B cell (primary cell): ENCODE measurements around the gene NAIF1. TPM values are rescaled to one million over a fixed set of nuclear protein-coding genes. Genes with fewer than 3 reads are reported as not detected.

Source experiments
- ATAC-seq: fragments of 200-7000 bp; cut with Tn5 transposase; one replicate; pipeline ENCODE4 v1.10.0; 2021; ENCODE audit warnings: low read depth, mild to moderate bottlenecking, moderate number of reproducible peaks, moderate library complexity
- CTCF ChIA-PET: fragments of 350-600 bp; sonication (Branson Sonifier 250); formaldehyde crosslinking; loops from one replicate; lab custom pipeline; 2021; ENCODE audit warnings: antibody characterized with exemption, inconsistent platforms; lab: Charles Lee
- POLR2A ChIA-PET: fragments of 350-600 bp; sonication (Branson Sonifier 250); formaldehyde crosslinking; loops from one replicate; lab custom pipeline; 2021; ENCODE audit warnings: antibody characterized with exemption; lab: Charles Lee
- DNase-seq: peaks from one replicate; pipeline ENCODE4 v3.0.0; 2013
- H2AFZ ChIP-seq: 2 replicates; pipeline ENCODE4 v1.6.1; 2012; ENCODE audit warnings: mild to moderate bottlenecking, low read depth, low read length; ENCODE audit not compliant: insufficient read depth, poor library complexity, severe bottlenecking
- H3K27ac ChIP-seq, 2 donors: 1 replicate in 1 of 2; 2 replicates in 1 of 2; pipeline ENCODE4 v1.5.1; 2012 to 2013; ENCODE audit warnings: low read length in 2 of 2, mild to moderate bottlenecking in 2 of 2, moderate library complexity in 1 of 2
- H3K27me3 ChIP-seq, 4 experiments: fragments of 200-600 bp in 1 of 4; sonication (generic) in 1 of 4; replicated peaks in 1 of 4; 1 replicate in 2 of 4; 2 replicates in 2 of 4; pipeline versions ENCODE4 v1.6.1 to v1.7.0; 2013 to 2016; ENCODE audit warnings: low read length in 3 of 4, mild to moderate bottlenecking in 2 of 4, mixed read lengths in 1 of 4, moderate library complexity in 1 of 4; ENCODE audit not compliant: insufficient read depth in 4 of 4, control insufficient read depth in 3 of 4; ENCODE audit errors: control extremely low read depth in 1 of 4
- H3K36me3 ChIP-seq, 2 experiments: replicated peaks in 1 of 2; 1 replicate in 1 of 2; 2 replicates in 1 of 2; pipeline versions ENCODE4 v1.6.1 to v1.7.1; 2013; ENCODE audit warnings: low read length in 1 of 2; ENCODE audit not compliant: insufficient read depth in 2 of 2, control insufficient read depth in 1 of 2; ENCODE audit errors: control extremely low read depth in 1 of 2, extremely low read depth in 1 of 2
- H3K4me1 ChIP-seq, 2 donors: fragments of 200-600 bp in 1 of 2; sonication (generic) in 1 of 2; 1 replicate in 1 of 2; 2 replicates in 1 of 2; pipeline versions ENCODE4 v1.5.1 to v1.6.1; 2013 to 2017; ENCODE audit warnings: low read length in 2 of 2; ENCODE audit not compliant: control insufficient read depth in 2 of 2, insufficient read depth in 2 of 2
- H3K4me2 ChIP-seq: replicated peaks from 2 replicates; pipeline ENCODE3; 2012; ENCODE audit warnings: mild to moderate bottlenecking, low read depth, low read length; ENCODE audit not compliant: poor library complexity, severe bottlenecking
- H3K4me3 ChIP-seq, 5 experiments: fragments of 200-600 bp in 1 of 5; sonication (generic) in 1 of 5; 1 replicate in 3 of 5; 2 replicates in 2 of 5; pipeline versions ENCODE4 v1.5.1 to v1.7.0; 2011 to 2016; ENCODE audit warnings: low read length in 4 of 5, mild to moderate bottlenecking in 4 of 5, low read depth in 2 of 5, control low read depth in 1 of 5, moderate library complexity in 1 of 5; ENCODE audit not compliant: insufficient read depth in 1 of 5; ENCODE audit errors: control extremely low read depth in 1 of 5, extremely low read depth in 1 of 5
- H3K79me2 ChIP-seq: fragments of 200-600 bp; sonication (generic); one replicate; pipeline ENCODE4 v1.6.0; 2016; ENCODE audit warnings: low read length; ENCODE audit not compliant: control insufficient read depth, insufficient read depth
- H3K9ac ChIP-seq: fragments of 200-600 bp; sonication (generic); 2 replicates; pipeline ENCODE4 v1.6.1; 2017; ENCODE audit warnings: mild to moderate bottlenecking, low read length, moderate library complexity
- H3K9me3 ChIP-seq, 3 donors: one replicate each; pipeline versions ENCODE4 v1.6.1 to v1.7.1; 2013; ENCODE audit warnings: low read length in 2 of 3; ENCODE audit not compliant: control insufficient read depth in 2 of 3, insufficient read depth in 1 of 3; ENCODE audit errors: control extremely low read depth in 1 of 3
- H4K20me1 ChIP-seq: 2 replicates; pipeline ENCODE4 v1.6.0; 2012; ENCODE audit warnings: mild to moderate bottlenecking, low read length; ENCODE audit not compliant: insufficient read depth, control insufficient read depth, poor library complexity, severe bottlenecking
- H3K27ac Mint-ChIP-seq: one replicate; pipeline ENCODE4 v1.8.0; 2021; ENCODE audit warnings: mixed read lengths
- H3K27me3 Mint-ChIP-seq: one replicate; pipeline ENCODE4 v1.8.0; 2021; ENCODE audit warnings: mixed read lengths
- H3K4me1 Mint-ChIP-seq: one replicate; pipeline ENCODE4 v1.8.0; 2021; ENCODE audit warnings: mixed read lengths
- H3K4me3 Mint-ChIP-seq: one replicate; pipeline ENCODE4 v1.8.0; 2021; ENCODE audit warnings: mixed read lengths
- H3K9me3 Mint-ChIP-seq: one replicate; pipeline ENCODE4 v1.8.0; 2022; ENCODE audit warnings: mixed read lengths; ENCODE audit not compliant: insufficient read depth
- EZH2 ChIP-seq: IDR thresholded peaks from 2 replicates; pipeline ENCODE4 v1.6.1; 2012; ENCODE audit warnings: borderline replicate concordance, low read depth, mild to moderate bottlenecking, moderate library complexity, low read length; ENCODE audit not compliant: insufficient read depth, poor library complexity, severe bottlenecking
- WGBS: methylation state at CpG from one replicate; pipeline ENCODE4 v1.1.5; 2013; ENCODE audit warnings: missing lambda C conversion rate; ENCODE audit not compliant: insufficient coverage; 5-methylcytosine and 5-hydroxymethylcytosine counted together
- intact Hi-C: fragments of 100-400 bp; cut with micrococcal nuclease; formaldehyde crosslinking; loops from one replicate; pipeline ENCODE4 v1.10.0; 2022
- polyA plus RNA-seq: library from polyadenylated mRNA; depleted of rRNA; stranded (reverse); fragments of >200 nt; gene quantifications from 2 replicates; pipeline ENCODE4 v1.2.3, GENCODE V29; 2012
- total RNA-seq, 2 donors: library from RNA; stranded (reverse); fragments of 120-200 nt in 1 of 2; gene quantifications; 1 replicate in 1 of 2; 2 replicates in 1 of 2; pipeline versions ENCODE4 v1.2.3 to v1.2.4, GENCODE V29; 2013 to 2022
- TF ChIP-seq, protein P1 (sequence below): fragments of 200-600 bp; IDR thresholded peaks from one replicate; pipeline ENCODE4 v1.8.0; 2022; ENCODE audit warnings: antibody characterized with exemption, mild to moderate bottlenecking

NAIF1 gene
- total and polyA plus RNA-seq, 2 donors (not counting 1 experiment from before 2014, with no cell fraction given), result 11.4 to 16.6 TPM

DNA sequence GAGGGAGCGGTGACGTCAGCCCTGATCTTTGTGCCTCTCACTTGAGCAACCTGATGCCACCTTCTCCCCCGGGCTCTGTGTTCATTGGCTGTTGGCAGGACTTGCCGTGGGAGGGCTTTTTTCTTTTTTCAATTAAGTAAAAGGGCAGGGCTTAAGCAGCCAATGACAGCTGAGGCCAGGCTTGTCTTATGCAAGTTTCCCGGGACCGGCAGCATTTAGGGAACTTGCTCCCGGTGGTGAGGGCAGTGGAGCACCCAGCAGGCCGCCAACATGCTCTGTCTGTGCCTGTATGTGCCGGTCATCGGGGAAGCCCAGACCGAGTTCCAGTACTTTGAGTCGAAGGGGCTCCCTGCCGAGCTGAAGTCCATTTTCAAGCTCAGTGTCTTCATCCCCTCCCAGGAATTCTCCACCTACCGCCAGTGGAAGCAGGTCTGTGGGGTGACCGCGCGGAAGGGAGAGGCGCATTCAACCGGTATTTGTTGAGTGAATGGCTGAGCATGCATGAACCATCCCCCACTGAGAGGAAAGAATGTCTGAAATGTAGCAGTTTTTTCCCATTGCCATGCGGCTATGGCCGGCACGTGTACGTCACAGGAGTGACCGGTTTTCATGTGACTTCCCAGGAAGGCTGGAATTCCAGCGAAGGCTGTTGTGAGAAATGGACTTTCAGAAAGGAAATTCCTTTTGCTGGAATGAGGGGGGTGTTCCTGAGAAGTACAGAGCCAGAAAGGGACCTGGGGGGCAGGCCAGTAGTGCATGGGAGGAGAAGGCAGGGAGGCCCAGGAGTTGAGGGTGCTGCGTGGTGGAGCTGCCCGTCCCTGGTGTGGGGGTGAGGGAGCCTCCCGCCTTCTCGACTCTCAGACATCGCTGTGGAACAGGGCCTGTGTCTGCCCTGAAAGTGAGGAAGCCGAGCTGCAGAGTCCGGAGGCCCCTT is 31.4 kb upstream of the NAIF1 start:
- DNase-seq, result no peak
- TF ChIP-seq EZH2, result no peak
- TF ChIP-seq, protein P1, sequence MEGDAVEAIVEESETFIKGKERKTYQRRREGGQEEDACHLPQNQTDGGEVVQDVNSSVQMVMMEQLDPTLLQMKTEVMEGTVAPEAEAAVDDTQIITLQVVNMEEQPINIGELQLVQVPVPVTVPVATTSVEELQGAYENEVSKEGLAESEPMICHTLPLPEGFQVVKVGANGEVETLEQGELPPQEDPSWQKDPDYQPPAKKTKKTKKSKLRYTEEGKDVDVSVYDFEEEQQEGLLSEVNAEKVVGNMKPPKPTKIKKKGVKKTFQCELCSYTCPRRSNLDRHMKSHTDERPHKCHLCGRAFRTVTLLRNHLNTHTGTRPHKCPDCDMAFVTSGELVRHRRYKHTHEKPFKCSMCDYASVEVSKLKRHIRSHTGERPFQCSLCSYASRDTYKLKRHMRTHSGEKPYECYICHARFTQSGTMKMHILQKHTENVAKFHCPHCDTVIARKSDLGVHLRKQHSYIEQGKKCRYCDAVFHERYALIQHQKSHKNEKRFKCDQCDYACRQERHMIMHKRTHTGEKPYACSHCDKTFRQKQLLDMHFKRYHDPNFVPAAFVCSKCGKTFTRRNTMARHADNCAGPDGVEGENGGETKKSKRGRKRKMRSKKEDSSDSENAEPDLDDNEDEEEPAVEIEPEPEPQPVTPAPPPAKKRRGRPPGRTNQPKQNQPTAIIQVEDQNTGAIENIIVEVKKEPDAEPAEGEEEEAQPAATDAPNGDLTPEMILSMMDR, result no peak
- Mint-ChIP-seq H3K27me3 (no peaks in the 10 kb centered on the region), H3K4me1 (peaks cover 30% of the 10 kb centered on the region), H3K4me3 (no peak overlapping the region), H3K9me3 (no peaks in the 10 kb centered on the region), H3K27ac (no peak overlapping the region)
- H3K36me3 ChIP-seq, result peaks cover 0 to 24% of the 10 kb centered on the region in 2 experiments
- ChIA-PET CTCF (interaction anchor here (1.0 to 1.4 kb wide), 2 partner anchors 16 to 19 kb away, joined by 3 to 4 read pairs; no protein-coding TSS in a partner anchor), POLR2A (no interaction called here)
- no peak overlapping the region for H3K9ac ChIP-seq
- H3K4me3 ChIP-seq, result no peak overlapping the region
- H3K27me3 ChIP-seq, result no peaks in the 10 kb centered on the region
- H3K27ac ChIP-seq, result no peak overlapping the region
- ATAC-seq, result no peak
- no peaks in the 10 kb centered on the region for H3K9me3 ChIP-seq
- peaks cover 55% of the 10 kb centered on the region for H4K20me1 ChIP-seq
- no peak overlapping the region for H3K4me2 ChIP-seq
- H2AFZ ChIP-seq, result no peak overlapping the region
- WGBS, result 76% methylated on average over 24 of the region's 32 CpGs
- intact Hi-C loops, result no loop called here
- peaks cover 20 to 30% of the 10 kb centered on the region in 2 donors for H3K4me1 ChIP-seq
- peaks cover 64% of the 10 kb centered on the region for H3K79me2 ChIP-seq
